ENCODE data around the gene SPATA31E1.
"Not testable (repeated sequence)": the region's sequence is repeated elsewhere in the genome, so short reads cannot be mapped to it uniquely, and the experiment has no call there.

SPATA31E1 gene

DNA sequence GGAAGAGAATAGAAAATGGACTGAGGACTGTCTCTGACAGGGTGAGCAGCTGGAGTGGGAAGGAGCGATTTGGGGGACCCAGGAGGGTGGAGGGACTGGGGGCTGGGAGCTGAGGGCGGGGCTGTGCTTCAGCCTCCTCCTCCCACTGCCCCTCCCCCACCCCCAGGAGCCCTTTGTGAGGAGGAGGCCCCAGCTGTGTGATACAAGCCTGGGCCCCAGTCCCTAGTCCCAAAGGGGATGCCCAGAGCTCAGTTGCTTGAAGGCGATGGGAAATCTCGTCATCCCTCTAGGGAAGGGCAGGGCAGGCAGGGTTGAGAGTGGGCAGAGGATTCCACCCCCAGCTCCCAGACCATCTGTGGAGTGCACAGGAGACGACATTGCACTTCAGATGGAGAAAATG, at the start of gene SPATA31E1:
Gene SPATA31E1, plus strand, starts transcription at position 251 of the 400 bp plus-strand sequence. Its CDS starts 15 bp downstream, at position 266.
- no peak for DNase-seq

DNA sequence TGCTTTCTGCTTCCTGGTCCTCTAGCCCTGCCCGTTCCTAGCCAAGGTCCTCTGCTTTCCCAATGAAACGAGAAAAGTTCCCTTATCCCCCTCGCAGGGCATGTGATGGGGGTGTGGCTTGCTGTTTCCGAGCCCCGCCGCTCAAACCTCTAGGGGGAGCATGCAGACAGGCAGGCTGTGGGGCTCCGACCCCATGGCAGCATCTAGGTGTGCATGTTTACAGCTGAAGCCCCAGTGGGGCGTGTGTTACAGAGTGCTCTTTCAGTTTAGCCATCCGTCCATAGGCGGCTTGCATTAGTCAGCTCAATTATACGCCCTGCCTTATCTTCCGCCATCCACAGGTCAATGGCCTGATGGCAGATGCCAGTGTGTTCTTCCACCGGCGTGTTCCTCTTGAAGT, 48.3 kb upstream of the SPATA31E1 start:
- DNase-seq = no peak

DNA sequence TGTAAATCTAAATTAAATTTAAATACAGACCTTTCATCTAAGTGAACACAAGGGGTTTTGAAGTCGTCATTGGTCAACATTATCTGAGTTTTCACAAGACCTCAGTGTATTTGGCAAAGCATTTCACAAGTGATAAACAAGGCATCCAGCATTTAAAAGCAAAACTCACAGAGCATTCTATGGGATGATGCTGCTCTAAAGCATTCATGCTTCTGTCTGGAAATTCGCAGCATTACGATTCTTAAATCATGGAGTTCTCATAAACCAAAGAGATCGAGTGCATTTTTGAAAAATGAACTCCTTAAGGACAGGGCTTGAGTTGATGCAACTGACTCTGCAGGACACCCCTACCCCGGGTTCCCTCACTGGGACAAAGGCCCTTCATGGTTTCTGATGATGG, 46.1 kb upstream of the SPATA31E1 start:
- DNase-seq = no peak

DNA sequence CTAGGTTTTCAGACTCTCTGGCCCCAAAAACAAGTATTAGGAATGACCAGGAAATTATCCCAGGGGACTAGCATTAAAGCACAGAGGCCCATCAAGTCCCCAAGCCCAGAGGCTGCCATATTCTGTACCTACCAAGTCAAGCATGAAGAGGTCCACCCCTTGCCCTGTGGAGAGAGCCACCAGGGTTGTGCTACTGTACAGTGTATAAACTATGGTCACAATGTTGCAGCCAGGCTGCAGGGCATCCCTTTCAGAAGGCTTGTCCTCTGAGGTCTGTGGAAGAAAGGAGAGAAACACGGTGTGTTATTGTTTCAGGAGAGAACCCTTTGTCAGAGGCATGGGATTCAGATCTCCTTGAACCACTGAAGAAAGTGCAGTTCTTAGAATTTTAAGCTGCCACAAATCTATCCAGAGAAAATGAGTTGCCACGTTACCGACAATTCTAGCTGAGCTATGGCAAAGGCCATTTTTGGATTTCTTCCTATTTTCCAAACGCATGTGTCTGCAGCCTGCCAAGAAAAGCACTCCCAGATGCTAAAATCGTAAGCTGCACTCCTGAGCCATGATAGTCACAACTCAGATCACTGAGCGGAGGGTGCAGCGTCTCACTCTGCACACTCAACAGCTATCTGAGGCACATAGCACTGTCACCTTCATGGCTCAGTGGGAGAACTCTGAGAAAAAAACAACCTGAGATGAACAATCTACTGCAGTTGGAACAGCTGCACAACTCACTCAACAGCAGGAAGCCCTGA, 45.5 kb upstream of the SPATA31E1 start:
- no peak for DNase-seq

DNA sequence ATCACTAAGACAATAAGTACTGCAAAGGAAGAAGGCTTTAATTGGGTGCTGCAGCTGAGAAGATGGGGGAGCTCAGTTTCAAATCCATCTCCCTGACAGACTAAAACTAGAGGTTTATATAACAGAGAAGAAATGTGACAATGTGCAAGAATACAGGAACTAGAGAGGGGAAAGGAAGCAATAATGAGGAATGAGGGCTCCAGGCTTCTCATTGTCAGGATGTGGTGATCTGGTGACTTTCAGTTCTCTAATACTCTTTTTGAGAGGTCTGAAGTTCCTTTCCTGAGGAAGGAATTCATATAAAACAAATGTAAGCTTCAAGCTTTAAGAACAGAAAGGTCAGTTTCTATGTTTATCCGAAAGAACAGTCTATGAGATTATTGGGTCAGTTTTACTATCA, 42.5 kb upstream of the SPATA31E1 start:
- DNase-seq = no peak

DNA sequence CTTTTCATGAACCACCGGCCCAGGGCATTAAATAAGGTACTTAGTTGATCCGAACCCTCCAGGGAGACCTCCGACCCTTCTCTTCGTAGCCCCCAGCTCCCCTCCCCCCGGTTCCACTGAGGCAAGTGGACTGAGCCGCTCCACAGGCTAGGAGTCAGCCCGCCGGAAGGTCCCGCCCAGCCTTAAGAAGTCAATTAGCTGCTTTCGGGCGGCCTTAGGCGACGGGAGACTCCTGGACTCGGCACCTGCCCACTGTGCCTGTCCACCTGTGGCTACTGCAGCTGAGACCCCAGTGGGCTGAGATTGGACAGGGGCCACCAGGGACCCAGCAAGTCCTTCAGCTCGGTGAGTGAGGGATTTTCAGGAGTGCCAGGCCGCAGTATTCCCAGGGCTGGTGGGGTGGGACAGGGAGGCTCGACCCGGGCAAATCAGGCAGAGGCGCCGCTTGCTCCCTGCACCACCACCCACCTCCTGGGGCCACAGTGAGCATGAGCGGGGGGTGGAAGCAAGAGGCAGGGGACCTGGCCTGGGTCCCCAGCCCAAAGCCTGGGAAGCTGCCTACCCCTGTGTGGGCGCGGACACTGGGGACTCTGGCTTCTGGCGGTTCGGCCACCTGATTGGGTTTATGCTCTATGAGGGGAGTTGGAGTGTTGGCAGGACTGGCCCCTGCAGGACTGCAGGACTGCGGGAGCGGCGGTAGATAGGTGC, 39.6 kb upstream of the SPATA31E1 start:
- no peak for DNase-seq

DNA sequence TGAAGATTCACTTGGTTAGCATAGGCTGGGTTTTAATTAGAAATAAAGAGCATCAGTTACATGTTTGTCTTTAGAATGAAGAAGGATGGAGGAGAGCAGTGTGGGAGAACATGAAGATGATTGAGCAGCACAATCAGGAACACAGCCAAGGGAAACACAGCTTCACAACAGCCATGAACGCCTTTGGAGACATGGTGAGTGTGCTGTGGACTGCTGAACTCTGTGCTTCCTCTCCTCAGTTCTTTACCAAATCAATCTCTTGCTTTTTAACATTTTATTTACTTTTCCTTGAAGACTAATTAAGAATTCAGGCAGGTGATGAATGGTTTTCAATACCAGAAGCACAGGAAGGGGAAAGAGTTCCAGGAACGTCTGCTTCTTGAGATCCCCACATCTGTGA, 38.2 kb upstream of the SPATA31E1 start:
- DNase-seq = no peak

DNA sequence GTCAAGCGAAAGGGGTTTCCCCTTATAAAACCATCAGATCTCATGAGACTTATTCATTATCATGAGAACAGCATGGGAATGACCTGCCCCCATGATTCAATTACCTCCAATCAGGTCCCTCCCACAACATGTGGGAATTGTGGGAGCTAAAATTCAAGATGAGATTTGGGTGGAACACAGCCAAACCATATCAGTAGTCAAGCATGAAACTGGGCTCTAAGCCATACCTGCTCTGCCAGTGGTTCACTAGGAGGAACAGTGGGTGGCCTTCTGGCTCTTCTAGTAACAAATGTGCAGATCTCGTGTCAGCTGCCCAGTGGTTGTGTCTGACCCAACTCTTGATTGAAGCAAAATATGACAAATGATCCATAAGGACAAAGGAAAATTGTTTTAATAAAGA, 34.9 kb upstream of the SPATA31E1 start:
- not testable (repeated sequence) for DNase-seq

DNA sequence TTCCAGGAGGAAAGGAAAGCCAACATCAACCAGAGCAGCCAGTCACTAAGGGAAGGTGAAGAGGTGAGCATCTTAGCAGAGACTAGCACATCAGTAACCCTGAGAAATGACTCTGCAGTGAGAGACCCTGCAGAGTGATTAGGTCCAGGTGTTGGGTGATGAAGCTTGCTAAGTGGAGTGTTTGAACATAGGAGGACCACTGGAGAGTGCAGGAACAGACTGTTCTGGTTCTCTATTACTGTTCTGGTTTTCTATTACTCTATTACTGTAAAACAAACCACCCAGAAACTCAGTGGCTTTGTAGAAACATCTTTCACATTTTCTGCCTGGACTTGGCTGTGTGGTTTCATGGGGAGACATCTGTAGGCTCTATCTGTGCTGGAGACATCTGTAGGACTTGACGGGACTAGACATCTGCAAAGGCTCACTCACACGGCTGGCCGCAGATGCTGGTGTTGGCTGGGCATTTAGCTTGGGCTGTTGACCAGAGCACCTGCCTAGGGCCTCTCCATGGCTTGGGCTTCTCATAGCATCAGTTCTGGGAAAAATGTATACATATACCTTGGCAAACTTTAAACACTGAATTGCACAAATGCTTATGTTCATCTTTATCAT, 33.4 kb upstream of the SPATA31E1 start:
- DNase-seq = no peak

DNA sequence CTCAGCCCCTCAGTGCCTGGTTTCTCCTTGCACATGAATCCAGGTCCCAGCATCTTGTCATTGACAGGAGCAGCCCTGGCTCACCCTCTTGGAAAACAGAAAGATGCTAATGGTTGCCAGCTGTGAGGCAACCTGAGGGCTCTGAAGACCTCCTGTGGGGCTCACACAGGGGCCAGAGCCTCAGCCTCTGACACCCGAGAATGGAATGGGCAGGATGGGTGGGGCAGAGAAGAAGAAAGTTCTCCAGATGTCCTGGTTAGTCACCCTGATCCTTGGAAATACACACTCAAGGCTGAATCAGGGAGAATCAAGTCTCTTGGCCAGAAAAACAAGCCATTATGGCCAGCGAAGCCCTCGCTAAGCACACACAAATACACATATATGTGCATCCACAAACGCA, 32.3 kb upstream of the SPATA31E1 start:
- DNase-seq = no peak

DNA sequence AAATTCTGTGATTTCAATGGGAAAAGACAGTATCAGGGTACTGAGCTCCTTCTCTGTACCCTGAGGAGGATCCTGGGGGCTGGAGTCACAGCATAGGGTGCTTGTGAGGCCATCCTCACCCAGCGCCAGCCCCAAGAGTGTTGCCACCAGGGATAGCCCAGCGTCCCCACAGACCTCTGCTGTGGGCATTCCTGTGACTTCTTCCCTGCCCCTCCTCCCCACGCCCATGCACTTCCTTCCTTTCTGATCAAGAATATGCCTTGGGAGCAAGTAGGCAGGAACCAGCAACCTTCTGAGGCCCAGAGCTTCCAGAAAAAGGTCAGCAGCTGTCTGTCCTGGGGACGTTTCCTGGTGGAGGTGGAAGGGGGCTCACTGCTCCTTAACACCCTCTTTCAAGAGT, 31.5 kb upstream of the SPATA31E1 start:
- DNase-seq = not testable (repeated sequence)

DNA sequence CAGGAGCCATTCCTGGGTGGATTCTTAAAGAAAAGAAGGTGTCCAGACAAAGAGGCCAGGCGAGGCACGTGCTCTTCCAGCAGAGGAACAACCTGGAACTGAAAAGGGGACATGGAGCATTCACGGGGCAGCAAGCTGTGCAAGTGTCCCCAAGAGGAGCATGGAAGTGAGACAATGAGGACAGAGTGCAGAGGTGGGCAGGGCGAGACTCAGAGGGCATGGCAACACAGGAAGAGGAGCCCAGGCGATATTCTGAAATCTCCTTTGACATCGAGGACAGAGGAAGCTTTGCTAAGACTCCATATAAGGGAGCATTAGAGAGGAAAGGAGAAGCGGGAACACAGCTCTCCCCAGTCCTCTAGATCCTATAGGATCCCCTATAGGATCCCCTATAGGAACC, 29.4 kb upstream of the SPATA31E1 start:
- no peak for DNase-seq

DNA sequence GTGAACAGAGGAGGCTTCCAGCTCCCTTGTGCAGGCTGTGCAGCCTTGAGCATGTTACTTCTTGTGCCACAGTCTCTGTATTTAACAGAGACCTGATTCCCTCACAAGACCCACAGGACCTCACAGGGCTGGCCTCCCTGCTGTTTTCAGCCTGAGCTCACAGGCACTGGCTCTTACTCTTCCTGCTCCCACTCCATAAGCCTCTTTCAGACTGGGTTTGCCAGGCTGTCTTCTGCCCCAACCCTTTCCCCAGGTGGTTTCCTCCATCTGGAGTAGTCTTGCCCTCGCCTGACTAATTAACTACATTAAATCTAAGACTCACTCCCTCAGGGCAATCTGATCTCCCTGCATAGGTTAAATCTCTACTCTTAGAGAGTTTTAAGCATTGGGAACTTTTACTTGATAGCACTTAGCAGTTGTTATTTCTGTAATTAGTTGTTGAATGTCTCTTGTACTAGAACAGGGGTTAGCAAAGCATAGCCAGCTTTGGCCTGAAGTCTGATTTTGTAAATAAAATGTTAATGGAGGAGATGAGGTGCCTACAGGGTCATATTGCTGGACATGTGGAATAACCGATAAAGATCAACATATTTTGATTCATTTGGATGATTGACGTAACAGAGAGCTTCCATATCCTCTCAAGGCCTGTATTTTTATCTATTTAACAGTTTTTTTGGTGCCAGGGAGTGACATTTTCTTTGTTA, 28.6 kb upstream of the SPATA31E1 start:
- DNase-seq = no peak

DNA sequence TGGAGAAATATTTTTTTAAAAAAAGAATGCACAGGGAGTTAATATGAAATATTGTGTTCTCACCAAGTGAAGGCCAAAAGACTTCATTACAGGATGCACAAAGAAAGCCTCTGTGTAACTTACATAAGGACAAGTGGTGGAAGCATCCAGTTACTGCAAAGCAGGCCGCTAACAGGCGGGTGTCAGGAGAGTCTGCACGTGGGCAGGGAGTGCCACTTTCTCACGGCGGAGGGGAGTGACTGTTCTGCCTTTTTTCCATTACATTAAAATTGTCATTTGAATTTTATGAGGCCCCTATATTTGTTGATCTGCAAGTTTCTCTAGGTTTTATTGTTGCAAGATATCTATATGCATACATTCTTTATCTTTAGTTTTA, 28.1 kb upstream of the SPATA31E1 start:
- no peak for DNase-seq

DNA sequence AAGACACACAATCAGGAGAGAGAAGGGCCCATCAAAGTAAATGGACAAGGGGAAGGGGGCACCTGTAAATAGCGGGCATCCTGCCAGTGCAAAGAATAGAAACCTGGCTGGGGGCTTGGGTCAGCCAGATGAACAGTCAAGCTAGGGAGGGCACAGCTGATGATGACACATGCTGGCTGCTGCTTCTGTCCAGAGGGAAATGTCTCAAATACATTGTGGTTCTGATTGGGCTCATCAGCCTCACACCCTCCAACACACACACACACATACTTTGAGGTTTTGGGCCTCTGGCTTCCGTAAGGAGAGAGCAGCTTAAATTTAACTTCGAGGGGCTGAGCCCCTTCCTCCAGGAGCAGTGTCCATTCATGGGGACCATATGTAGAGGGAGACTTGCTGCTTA, 27.6 kb upstream of the SPATA31E1 start:
- DNase-seq = no peak

DNA sequence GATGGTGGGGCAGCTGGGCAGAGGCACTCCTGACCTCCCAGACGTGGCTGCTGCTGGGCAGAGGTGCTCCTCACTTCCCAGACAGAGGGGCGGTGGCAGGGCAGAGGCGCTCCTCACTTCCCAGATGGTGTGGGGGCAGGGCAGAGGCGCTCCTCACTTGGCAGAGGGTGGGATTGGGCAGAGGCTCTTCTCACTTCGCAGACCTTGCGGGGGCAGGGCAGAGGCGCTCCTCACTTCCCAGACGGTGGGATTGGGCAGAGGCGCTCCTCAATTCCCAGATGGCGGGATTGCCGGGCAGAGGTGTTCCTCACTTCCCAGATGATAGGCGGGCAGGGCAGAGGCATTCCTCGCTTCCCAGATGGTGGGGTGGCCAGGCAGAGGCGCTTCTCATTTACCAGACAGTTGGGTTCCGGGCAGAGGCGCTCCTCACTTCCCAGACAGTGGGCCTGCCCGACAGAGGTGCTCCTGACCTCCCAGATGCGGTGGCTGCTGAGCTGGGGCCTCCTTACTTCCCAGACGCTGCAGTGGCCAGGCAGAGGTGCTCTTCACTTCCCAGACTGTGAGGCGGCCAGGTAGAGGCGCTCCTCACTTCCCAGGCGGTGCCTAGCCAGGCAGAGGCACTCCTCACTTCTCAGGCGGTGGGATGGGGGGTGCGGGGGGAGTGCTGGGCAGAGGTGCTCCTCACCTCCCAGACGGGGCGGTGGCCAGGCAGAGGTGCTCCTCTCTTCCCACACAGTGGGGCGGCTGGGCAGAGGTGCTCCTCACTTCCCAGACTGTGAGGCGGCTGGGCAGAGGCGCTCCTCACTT, 25.3 kb upstream of the SPATA31E1 start:
- DNase-seq = no peak

DNA sequence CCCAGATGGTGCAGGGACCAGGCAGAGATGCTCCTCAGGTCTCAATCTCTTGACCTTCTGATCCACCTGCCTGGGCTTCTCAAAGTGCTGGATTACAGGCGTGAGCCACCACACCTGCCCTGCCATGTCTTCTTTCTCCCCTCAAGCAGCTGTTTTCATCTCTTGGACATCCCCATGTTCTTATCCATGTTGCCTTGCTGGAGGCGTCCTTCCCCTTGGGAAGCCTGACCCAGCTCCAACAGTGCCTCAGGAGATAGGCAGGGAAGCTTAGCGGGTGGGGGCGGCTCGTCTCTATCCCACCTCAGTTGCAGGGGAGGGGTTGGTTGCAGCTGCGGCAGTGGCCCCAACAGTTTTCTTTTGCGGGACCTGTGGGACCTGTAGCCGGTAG, 24.7 kb upstream of the SPATA31E1 start:
- no peak for DNase-seq

DNA sequence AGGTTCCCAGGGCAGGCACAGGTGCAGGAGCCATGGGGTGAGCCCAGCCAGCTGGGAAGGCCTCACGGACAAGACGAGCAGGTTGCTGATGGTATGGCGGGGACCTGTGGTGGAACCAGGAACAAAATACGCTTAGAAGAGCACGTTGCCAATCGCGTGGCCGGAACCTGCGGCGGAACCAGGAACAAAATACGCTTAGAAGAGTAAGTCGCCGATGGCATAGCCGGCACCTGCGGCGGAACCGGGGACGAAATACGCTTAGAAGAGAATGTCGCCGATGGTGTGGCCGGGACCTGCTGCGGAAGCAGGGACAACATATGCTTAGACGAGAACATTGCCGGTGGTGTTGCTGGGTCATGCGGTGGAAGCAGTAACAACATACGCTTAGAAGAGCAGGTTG, 23.5 kb upstream of the SPATA31E1 start:
- no peak for DNase-seq

DNA sequence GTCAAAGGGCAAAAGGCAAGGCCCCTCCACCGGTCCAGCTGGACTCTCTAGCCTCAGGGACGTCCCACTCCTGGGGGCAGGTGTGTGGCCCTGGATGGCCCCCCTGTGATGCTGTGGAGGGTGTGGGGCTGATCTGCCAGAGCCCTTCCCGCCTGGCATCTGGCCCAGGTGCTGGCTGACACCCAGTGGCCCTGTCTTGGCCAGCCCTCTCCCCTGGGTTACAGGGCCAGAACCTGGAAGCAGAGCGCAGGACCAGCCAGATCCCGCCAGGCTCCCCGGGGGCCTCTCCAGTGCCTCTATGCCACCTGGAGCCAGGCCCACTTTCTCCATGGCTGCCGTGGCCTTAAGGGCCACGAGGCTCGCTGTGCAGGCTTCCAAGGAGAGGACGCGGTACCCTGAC, 22.9 kb upstream of the SPATA31E1 start:
- DNase-seq = no peak

DNA sequence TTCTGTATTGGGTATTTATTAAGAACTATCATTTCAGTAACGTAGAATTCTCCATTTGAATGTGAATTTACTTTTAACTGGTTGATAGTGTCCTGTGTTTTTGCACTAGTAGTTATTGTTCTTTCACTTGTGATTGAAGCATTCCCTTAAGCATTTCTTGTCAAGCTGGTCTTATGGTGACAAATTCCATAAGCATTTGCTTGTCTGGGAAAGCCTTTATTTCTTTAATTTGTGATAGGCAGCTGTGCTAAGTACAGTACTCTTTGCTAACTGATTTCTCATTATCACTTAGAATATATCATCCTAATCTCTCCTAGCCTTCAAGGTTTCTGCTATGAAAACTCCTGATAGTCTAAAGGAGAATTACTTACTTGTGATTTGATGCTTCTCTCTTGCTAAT, 21.3 kb upstream of the SPATA31E1 start:
- DNase-seq = no peak

DNA sequence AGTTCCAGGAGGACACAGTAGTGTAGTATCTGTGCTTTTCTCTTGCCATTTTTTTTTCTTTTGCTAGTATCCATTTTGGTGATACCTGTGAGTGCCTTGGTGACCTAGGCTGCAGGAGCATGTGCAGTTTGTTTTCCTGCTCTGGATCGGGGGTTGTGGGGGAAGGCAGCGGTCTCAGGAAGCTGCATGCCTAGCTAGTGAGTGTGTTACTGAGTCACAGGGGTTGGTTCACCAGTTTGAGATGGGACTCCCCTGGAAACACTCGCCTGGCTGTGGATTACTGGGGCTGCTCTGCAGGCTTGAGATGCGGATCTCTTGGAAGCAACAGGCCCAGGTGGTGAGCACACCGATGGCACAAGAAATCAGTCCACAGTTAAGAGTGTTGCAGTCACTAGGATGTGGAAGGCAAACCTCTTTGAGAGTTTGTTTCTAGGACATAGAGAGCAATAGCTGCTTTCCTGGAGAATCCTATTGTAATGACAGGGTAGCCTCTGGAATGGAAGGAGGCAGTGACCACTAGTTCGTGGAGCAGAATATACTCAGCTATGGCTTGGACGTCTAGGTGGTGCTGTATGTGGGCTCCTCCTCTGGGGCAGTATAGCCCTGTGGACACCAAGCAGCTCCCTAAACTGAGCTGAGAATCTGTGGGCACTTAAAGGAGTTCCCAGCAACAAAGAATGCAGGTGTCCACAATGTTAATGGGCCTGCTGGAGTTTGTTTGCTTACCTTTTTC, 20.0 kb upstream of the SPATA31E1 start:
- no peak for DNase-seq

DNA sequence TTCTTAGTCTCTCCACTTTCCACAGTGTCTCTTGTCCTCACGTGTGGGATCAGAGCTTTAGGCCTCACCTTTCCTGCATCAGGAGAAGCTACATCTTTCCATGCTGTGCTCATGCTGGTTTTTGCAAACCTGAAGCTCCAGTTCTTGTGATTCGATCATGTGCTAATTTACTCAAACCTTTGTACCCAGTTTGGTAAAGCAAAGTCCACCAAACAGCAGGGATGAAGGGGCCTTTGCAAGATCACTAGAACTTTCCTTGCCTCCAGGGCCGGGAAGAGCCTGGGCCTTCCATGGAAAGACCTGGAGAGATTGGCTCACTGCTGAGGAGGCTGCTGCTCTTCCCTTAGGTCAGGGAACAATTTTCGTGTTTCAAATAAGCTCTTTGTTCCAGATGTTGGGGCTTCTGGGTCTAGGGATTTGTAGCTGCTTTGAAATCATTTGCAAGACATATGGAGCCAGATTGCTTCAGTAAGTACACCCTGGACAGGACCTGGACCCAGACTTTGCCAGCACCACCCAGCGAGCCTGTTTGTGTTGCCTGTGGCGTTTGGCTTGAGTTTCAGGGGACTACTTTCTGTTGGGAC, 18.7 kb upstream of the SPATA31E1 start:
- DNase-seq = no peak
